Femur (tissue), 1 donor: Measurements from ENCODE around the gene GTF2H4.
A peak's percentile ranks its signal among the peaks of the same experiment; 100 is the strongest.

Source experiments
- DNase-seq: peaks from one replicate; pipeline ENCODE4 v3.0.0-alpha.2; 2017

GTF2H4 gene

DNA sequence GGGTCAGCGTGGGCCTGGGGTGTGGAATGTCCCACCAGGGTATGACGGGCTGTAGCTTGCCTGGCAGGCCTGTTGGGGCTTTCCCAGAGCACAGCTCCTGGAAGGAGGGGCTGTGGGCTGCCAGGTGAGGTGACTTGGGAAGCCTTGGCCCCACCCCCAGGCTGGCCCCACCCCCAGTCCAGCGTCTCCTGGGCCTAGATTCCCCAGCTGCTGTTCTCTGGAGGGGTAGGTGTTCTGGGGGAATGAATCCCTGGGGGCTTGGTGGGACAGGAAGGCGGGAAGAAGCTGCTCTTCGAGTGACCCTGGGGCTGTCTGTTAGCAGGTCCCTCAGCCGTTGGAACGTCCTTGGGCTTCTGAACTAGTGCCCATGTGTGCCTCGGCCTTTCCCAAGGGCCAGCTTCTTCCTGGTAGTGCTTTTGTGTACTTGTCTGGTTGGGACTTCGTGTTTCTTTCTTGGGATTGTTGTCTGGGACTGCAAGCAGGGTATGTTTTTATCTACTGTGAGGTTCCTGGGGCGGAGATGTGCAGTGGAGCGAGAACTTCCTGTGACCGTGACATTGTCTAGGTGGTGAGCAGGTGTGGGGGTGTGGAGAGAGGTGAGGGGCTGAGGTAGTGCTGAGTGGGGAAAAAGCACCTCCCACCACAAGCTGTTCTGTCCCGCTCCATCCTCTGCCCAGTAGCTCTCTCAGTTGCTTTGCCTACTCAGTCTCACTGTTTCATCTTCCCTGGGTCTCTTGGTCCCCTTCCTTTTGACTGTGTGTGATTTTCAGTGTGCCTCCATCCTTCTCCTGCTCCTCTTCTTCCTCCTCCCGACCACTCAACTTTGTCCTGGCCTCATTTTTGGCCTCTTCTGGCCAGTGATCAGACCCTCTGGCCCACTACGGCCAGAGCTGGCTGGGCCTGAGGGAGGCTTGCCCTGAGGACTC is 25.0 kb upstream of the GTF2H4 start:
- DNase-seq: peak; percentile 43

GRCh38 chr6:30883685-30884520 is 24.1 kb upstream of the GTF2H4 start, which contains the start of gene DDR1:
TSS of gene DDR1 (plus strand) at chr6:30884519. CDS start at chr6:30888730, 4,211 bp downstream.
- peak; percentile 89 for DNase-seq

DNA sequence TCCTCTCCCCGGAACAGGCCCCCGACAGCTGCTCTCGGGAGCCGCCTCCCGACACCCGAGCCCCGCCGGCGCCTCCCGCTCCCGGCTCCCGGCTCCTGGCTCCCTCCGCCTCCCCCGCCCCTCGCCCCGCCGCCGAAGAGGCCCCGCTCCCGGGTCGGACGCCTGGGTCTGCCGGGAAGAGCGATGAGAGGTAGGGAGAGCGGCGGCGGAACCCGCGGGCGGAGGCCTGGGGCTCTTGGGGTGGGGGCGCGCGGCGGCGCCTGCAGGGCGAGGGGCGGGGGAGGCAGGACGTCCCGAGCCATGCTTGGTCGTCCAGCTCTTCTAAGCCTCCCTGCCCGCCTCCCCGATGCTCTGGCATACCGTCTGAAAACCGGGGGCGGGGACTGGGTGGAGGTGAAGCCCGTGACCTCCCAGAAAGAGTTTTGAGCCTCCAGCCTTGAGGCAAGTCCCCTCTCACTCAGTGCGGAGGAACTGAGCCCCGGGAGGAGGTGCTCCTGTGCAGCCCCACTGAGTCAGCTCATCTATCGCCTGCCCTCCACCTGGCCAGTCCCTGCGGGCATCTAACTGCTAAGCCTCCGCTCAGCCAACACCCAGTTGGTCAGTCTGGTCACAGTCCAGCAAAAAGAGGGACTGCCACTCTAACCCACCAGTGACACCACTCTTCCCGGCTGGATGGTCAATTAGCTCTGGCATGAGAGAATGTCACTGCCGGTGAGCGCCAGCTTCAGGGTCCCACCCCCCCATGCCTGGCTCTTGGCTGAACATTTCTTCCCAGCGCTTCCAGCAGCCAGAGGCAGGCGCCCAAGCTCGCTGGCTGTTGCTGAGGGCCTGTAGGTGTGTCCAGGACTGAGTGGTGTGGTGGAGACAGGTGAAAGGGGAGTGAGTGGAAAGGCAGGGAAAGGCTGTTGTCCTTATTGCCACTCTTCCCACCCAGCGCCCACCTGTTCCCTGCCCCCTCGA is 23.2 kb upstream of the GTF2H4 start:
- peak; percentile 69 for DNase-seq

- peak; percentile 41 for DNase-seq
Observed at GRCh38 chr6:30885481-30885998, 22.5 kb upstream of the GTF2H4 start.

DNA sequence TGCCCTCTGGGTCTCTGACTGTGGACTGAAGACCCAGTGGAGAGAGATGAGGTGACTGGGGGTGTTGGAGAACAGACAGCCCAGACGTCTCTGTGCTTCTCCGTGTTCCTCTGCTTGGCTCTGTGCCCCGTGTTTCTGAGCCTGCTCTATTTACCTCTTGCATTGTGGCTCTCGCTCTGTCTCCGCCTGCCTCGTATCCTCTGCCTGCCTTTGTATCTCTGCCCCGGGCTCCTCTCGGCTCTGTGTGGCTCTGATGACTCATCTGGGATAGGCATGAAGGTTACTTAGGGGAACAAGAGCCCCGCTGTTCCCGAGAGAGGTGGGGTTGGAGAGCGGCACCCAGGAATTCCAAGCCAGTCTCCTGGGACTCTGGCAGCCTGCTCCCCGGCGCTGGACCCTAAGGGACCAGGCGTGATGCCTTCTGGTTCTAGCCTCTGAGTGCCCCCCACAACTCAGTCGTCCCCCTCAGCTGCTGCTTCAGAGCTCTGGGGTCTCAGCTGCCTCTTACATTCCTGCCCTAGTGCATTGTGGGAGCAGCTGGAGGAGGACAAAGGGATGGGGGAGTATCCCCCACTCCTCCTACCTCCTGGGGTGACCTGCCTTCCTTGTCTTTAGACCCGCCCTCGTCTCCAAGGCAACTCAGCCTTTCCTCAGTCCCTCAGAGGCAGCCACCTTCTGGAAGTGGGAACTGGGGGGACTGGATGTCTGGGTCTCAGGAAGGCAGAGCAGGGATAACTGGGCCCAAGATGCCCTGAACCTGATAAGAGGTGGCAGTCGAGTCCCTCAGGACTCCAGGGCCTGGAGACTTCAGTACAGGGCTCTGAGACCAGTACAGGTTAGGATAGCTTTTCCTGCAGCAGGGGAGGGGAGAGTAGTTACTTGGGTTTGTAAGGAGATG is 21.8 kb upstream of the GTF2H4 start:
- DNase-seq: peak; percentile 56

DNA sequence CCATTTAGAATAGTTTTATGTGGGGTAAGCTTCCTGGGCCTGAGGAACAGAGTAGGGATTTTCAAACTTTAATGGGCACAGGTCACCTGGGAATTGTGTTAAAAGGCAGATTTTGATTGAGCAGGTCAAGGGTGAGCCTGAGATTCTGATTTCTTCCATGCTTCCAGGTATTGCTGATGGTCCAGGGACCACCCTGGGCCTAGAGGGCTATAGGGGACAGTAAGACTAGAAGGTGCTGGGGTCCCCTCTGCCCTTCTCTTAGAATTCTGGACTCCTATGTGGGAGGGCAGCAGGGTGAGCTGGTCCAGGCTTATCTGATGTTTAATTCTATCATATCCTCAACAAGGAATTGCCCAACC is 21.1 kb upstream of the GTF2H4 start:
- DNase-seq: no peak

DNA sequence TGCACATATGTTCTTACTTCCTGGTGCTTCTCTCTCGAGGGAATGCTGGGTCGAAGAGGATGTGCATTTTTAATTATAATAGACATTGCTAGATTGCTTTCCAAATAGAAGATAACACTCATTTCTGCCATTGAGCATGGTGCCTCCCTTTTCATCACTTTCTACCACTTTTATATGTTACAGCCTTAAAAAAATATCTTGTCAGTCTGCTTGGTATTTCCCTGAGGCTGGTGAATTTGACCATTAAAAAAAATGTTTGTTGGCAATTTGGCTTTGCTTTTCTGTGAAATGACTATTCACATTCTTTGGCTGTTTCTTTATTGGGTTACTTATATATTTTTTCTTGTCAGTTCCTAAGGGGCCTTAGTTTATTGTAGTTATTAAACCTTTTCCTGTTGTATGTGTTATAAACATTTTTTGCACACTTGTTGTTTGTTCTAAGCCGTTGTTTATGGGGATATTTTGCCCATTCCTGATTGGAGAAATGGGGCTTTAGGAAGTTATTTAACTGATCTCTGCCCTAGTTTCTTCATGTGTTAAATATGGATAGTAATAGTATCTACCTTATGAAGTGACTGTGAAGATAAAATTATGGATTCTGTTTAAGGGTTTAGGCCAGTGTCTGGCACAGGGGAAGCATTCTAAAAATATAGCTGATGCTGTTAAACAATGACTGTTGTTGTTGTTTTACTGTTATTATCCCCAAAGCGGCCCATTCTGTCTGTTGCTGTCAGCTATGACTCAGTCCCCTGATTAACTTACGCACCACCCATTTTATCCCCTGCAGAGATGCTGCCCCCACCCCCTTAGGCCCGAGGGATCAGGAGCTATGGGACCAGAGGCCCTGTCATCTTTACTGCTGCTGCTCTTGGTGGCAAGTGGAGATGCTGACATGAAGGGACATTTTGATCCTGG is 19.8 kb upstream of the GTF2H4 start:
- DNase-seq: no peak

DNA sequence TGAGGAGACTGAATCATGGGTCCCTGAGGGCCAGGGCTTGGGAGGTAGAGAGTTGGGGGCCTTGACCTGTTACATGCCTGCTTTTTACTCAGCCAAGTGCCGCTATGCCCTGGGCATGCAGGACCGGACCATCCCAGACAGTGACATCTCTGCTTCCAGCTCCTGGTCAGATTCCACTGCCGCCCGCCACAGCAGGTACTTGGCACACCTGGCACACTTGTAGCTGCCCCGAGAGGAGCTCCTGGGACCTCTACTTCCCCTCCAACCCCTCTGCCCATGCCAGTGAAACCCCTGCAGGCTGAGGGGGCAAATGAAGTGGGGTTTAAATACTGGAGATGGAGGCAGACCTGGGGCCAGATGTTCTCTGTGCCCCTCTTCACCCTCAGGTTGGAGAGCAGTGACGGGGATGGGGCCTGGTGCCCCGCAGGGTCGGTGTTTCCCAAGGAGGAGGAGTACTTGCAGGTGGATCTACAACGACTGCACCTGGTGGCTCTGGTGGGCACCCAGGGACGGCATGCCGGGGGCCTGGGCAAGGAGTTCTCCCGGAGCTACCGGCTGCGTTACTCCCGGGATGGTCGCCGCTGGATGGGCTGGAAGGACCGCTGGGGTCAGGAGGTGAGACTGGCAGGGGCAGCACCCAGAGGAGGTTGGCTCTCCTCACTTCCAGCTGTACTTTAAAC is 19.1 kb upstream of the GTF2H4 start:
- DNase-seq: no peak

DNA sequence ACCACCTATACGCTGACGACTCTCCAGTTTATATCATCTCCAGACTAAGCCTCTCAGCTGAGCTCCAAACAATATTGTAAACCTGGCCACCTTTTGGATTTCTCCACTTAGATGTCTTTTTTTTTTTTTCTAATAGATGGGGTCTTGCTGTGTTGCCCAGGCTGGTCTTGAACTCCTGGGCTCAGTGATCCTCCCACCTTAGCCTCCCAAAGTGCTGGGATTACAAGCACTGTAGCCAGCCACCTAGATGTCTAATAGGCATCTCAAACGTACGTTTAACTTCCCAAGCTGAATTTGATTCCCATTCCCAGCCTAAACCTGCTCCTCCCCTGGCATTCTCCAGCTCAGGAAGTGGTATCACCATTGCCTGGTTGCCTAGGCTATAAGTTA is 18.5 kb upstream of the GTF2H4 start:
- DNase-seq: no peak

DNA sequence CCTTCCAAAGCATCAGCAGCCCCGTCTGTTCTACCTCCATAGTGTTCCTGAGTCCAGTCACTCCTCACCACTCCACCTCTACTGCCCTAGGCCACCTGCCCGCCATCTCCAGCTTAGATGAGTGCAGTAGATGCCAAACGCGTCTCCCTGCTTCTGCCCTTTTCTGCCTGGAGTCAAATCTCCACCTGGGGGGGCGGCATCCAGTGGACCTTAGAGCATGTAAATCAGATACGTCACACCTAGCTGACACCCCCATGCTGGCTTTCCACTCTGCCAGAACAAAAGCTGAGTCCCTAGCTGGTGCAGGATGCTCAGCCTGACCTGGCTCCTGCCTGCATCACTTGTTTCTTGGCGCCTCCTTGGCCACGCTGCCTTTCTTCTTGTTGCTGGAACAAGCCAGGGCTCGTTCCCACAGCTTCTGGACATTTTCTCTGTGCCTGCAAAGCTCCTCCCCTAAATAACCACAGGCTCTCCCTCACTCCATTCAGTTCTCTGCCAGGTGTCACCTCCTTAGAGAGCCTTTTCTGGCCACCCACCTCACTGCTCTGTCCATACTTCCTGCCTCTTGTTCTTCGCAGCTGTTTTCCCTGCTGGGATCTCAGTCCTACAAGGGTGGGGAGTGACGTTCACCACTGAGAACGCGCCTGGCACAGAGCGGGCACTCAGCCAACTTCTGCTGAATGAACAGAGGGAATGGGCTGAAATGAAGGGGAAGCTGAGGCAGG is 17.9 kb upstream of the GTF2H4 start:
- DNase-seq: no peak

- no peak for DNase-seq
Observed at GRCh38 chr6:30890646-30891449, 17.2 kb upstream of the GTF2H4 start.

GRCh38 chr6:30891450-30891723 is 16.6 kb upstream of the GTF2H4 start:
- no peak for DNase-seq

DNA sequence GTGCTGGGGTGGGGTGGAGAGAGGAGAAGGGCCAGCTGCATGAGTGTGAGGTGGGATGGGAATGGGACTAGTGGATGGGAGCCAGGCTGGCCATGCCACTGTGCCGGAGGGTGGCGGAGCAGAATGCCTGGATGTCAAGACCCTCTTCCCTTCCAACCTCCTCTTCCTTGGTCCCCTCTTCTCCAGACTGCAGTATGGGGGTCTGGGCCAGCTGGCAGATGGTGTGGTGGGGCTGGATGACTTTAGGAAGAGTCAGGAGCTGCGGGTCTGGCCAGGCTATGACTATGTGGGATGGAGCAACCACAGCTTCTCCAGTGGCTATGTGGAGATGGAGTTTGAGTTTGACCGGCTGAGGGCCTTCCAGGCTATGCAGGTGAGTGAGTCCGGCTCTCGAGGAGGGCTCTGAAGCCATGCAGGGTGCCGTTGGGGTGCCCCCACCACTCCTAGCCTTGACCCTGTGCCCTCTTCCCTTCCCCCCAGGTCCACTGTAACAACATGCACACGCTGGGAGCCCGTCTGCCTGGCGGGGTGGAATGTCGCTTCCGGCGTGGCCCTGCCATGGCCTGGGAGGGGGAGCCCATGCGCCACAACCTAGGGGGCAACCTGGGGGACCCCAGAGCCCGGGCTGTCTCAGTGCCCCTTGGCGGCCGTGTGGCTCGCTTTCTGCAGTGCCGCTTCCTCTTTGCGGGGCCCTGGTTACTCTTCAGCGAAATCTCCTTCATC is 16.0 kb upstream of the GTF2H4 start:
- DNase-seq: no peak

GRCh38 chr6:30893001-30893591 is 14.9 kb upstream of the GTF2H4 start:
- peak; percentile 8 for DNase-seq

- DNase-seq: no peak
Observed at GRCh38 chr6:30893666-30894065, 14.3 kb upstream of the GTF2H4 start.

DNA sequence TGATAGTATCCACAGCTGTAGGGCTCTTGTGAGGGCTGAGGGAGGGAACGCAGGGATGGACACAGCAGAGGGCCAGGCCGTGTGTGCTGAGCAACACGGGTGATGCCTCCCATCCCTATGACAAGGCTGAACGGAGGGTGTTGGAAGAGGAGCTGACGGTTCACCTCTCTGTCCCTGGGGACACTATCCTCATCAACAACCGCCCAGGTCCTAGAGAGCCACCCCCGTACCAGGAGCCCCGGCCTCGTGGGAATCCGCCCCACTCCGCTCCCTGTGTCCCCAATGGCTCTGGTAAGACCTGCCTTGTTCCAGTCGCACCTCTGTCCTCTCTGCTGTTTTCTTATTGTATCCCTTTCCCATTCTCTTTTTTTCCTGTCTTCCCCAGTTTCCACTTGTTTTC is 13.6 kb upstream of the GTF2H4 start:
- peak; percentile 8 for DNase-seq

GRCh38 chr6:30894935-30895334 is 13.1 kb upstream of the GTF2H4 start:
- DNase-seq: no peak
